SK-N-SH (cell line): ENCODE measurements around the gene PTCD1.

ENCODE experiments used
- RAD21 ChIP-seq: IDR thresholded peaks from 2 replicates; pipeline ENCODE4 v1.6.1; 2012; ENCODE audit warnings: mild to moderate bottlenecking, low read length
- RFX5 ChIP-seq: IDR thresholded peaks from 2 replicates; pipeline ENCODE4 v1.6.1; 2012; ENCODE audit warnings: mild to moderate bottlenecking, improper control_type of control experiment, low read length

- TF ChIP-seq RFX5 (no peak), RAD21 (no peak)
Measured at GRCh38 chr7:99468336-99468918, 29.8 kb upstream of the PTCD1 start.
